Measurements from ENCODE around the gene LRP1B. TPM values are rescaled to one million over a fixed set of nuclear protein-coding genes. Genes with fewer than 3 reads are reported as not detected.

Gene LRP1B
- total RNA-seq (2022; extraction: Qiagen RNA extraction), result under 0.01 TPM in 1 of 5 replicates, not detected in the others

DNA sequence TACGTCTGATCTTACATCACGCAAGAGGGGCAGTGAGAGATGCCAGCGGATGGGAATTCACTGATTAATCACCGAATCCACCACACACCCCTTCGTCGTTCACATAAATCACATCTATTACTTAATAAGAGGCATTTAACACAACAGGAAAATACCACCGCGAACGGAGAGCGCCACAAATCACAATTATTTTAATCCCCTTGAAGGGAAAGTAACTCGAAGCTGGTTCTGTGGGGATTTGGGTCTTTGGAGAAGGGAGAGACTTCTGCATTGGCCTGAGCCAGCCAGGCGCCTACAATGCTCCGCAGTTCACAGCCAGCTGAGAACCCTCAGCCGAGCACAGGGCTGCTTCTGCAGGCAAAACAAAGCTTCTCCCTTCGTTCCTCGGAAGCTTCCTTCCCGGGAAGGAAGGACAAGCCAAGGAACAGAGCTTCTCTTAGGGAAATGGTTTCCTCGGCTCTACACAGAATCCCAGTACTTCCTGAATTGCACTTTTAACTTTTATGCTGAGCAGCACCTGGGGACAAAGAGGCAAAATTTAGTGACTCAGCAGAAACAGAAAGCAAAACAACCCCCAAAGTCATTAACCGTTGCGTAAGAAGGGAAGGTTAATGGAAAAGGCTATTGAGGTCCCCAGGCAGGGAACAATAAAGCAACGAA, at the start of gene LRP1B:
Gene LRP1B (minus strand): TSS at position 7 of the 660 bp plus-strand sequence. CDS start 287 bp downstream, outside the sequence.

